Measurements from ENCODE around the gene RFT1. TPM values are rescaled to one million over a fixed set of nuclear protein-coding genes. Genes with fewer than 3 reads are reported as not detected.

The RFT1 gene
- total RNA-seq, 4 donors from 2014 or later, result 12.0 to 18.6 (median 14.6) TPM

DNA sequence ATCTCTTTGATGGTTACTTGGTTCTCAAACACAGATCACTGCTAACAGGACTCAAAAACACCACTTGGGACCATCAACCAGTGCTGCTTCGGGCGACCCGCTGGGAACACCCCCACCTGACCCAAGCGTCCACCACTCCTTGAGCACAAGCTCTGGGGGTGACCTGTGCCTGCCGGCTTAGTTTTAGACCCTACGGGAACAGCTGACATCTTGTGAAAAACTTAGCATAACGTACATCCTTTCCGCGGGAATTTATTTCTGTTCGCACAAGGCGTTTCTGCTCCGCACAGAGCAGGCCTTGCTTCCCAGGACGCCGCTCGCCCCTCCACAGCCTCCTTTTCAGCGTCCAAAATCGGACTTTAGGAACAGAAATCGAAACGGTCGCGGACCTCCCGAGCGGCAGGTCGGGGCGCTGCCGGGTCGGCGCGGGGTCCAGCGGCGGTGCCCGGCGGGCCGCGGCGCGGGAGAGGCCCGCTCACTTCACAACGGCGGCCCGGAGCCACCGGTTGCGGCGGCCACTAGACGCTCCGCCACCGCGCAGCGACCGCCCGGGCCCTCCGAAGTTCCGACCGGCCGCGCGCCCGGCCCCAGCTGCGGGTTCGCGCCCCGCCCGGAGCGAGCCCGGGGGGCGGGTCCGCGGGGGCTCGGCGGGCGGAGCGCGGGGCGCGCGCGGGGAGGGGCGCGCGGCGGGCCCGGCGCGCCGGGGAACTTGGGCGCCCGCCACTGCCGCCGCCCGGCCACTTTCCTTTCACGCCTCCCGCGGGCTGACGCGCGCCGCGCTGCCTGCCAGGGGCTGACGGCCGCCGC, 85.3 kb downstream of the RFT1 start:
- Histone ChIP-seq H3K9me3 (no peaks in the 10 kb centered on the region), H3K4me1 (peaks cover 0 to 27% (median 4%) of the 10 kb centered on the region in 4 donors), H3K27ac (peak overlapping the region; percentile 82 to 95 (median 90)), H3K27me3 (no peaks in the 10 kb centered on the region), H3K4me3 (peak overlapping the region; percentile 56 to 88 (median 64)), H3K36me3 (no peaks in the 10 kb centered on the region)
- 0% methylated on average over 9 to 61 of the region's 101 CpGs for WGBS, 2 donors
- peak; percentile 7 to 19 for DNase-seq (ENCODE audit: low spot score in 2 of 2)
- TF ChIP-seq, protein P1, sequence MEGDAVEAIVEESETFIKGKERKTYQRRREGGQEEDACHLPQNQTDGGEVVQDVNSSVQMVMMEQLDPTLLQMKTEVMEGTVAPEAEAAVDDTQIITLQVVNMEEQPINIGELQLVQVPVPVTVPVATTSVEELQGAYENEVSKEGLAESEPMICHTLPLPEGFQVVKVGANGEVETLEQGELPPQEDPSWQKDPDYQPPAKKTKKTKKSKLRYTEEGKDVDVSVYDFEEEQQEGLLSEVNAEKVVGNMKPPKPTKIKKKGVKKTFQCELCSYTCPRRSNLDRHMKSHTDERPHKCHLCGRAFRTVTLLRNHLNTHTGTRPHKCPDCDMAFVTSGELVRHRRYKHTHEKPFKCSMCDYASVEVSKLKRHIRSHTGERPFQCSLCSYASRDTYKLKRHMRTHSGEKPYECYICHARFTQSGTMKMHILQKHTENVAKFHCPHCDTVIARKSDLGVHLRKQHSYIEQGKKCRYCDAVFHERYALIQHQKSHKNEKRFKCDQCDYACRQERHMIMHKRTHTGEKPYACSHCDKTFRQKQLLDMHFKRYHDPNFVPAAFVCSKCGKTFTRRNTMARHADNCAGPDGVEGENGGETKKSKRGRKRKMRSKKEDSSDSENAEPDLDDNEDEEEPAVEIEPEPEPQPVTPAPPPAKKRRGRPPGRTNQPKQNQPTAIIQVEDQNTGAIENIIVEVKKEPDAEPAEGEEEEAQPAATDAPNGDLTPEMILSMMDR (IDR thresholded peaks at IDR 0.05), result peak in 2 of 5 experiments; percentile 17 to 18
- TF ChIP-seq POLR2A (IDR thresholded peaks at IDR 0.05), result peak in 1 of 2 donors; percentile 41
- no peak for TF ChIP-seq EP300 (IDR thresholded peaks at IDR 0.05)

DNA sequence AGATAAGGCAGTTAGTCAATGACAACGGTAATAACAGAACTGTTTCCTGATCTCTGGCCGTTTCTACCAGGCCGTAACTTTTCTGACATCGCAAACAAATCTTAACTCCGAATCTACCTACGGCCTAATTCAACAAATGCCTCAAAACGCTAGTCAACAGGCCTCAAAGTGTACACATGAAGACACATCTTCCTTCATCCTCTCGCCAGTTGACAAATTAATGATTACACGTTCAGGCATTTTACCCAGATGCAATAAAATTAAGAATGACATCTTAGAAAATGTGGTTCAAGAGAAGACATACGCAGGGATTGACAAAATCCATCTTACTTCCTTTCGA, 85.9 kb downstream of the RFT1 start:
- Histone ChIP-seq H3K36me3 (no peaks in the 10 kb centered on the region), H3K4me3 (peak overlapping the region; percentile 56 to 88 (median 64)), H3K27me3 (no peaks in the 10 kb centered on the region), H3K9me3 (no peaks in the 10 kb centered on the region), H3K27ac (peak overlapping the region in 3 of 4 donors; percentile 88 to 95 (median 93)), H3K4me1 (peaks cover 0 to 27% (median 4%) of the 10 kb centered on the region in 4 donors)
- 50 to 59% methylated on average over 11 of the region's 11 CpGs for WGBS, 2 donors
- TF ChIP-seq EP300 (IDR thresholded peaks at IDR 0.05), result no peak
- TF ChIP-seq, protein P1 (IDR thresholded peaks at IDR 0.05), result no peak
- no peak for TF ChIP-seq POLR2A (IDR thresholded peaks at IDR 0.05)
- DNase-seq (ENCODE audit: low spot score in 2 of 2), result no peak

DNA sequence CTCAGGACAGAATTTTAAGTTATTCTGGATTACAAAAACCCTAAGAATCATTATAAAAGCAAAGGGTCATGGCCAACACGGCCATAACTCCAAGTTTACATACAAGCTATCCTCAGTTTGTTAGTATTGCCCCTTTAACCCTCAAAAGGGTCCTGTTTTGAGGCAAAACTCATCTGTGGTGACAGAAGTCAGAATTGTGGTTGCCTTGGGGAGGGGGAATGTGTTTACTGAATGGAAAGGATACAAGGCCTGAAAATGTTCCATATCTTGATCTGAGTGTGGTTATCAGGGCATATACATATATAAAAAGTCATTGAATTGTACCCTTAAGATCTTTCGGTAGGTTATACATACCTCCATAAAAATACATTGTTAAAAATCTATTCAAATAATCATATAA, 86.5 kb downstream of the RFT1 start:
- Histone ChIP-seq H3K27ac (peak overlapping the region in 2 of 4 donors; percentile 93 to 95), H3K4me1 (peaks cover 0 to 27% (median 4%) of the 10 kb centered on the region in 4 donors), H3K4me3 (peak overlapping the region in 1 of 4 donors; percentile 59), H3K9me3 (no peaks in the 10 kb centered on the region), H3K27me3 (no peaks in the 10 kb centered on the region), H3K36me3 (no peaks in the 10 kb centered on the region)
- DNase-seq (ENCODE audit: low spot score in 2 of 2), result no peak
- 84% methylated on average over 2 of the region's 2 CpGs for WGBS, 2 donors
- TF ChIP-seq, protein P1 (IDR thresholded peaks at IDR 0.05), result no peak
- TF ChIP-seq EP300 (IDR thresholded peaks at IDR 0.05), result no peak
- no peak for TF ChIP-seq POLR2A (IDR thresholded peaks at IDR 0.05)

DNA sequence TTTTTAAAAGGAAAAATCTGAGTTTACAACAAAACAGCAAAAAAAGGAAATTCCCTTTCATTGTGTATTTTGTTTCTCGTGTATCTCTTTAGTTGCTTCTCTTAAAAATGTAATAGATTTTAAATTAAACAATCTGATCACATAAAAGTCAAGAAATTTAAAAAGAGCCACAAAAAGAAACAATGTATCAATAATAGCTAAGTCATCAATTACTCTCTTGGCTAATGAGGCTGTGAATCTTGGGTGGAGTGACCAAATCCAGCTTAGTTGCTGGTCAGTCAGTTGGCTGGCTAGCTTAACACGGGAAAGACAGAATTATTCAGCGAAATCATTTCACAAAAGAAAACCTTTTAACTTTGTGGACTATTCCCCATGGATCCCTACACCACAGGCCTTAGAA, 87.6 kb downstream of the RFT1 start:
- TF ChIP-seq EP300 (IDR thresholded peaks at IDR 0.05), result no peak
- TF ChIP-seq, protein P1 (IDR thresholded peaks at IDR 0.05), result no peak
- TF ChIP-seq POLR2A (IDR thresholded peaks at IDR 0.05), result no peak
- H3K27me3 ChIP-seq, result no peaks in the 10 kb centered on the region
- H3K4me1 ChIP-seq, result peaks cover 0 to 27% (median 4%) of the 10 kb centered on the region in 4 donors
- 87 to 94% methylated on average over 3 of the region's 3 CpGs for WGBS, 2 donors
- no peak for DNase-seq (ENCODE audit: low spot score in 2 of 2)
- H3K36me3 ChIP-seq, result no peaks in the 10 kb centered on the region
- H3K4me3 ChIP-seq, result no peak overlapping the region
- H3K27ac ChIP-seq, result no peak overlapping the region
- H3K9me3 ChIP-seq, result no peaks in the 10 kb centered on the region

DNA sequence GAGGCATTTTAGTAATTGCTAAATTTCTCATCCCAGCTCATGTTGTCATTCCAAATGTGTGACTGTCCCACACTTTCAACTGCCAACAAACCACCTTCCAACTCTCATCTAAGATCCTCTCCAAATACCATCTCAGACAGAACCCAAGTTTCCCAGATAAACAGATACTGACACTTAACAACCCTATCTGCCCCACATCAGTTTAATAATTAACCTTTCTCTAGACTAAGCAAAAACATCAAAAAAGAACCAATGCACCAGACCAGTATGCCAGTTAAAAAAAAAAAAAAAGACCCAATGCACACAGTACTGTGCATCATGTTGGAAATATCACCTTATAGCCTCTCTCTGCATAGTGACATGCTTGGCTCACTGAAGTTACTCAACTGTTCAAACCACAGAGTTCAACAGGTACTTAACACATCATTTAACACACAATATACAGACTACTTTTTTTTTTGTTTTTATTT, 89.8 kb downstream of the RFT1 start:
- no peaks in the 10 kb centered on the region for H3K36me3 ChIP-seq
- no peak for DNase-seq (ENCODE audit: low spot score in 2 of 2)
- no peaks in the 10 kb centered on the region for H3K9me3 ChIP-seq
- TF ChIP-seq, protein P1 (IDR thresholded peaks at IDR 0.05), result no peak
- TF ChIP-seq POLR2A (IDR thresholded peaks at IDR 0.05) (no peak), EP300 (IDR thresholded peaks at IDR 0.05) (no peak)
- H3K27me3 ChIP-seq, result no peaks in the 10 kb centered on the region
- no peak overlapping the region for H3K27ac ChIP-seq
- no peak overlapping the region for H3K4me3 ChIP-seq
- H3K4me1 ChIP-seq, result peaks cover 0 to 16% (median 4%) of the 10 kb centered on the region in 4 donors
